Fibroblast of pulmonary artery (primary cell): ENCODE measurements around the gene SULF2.

Experiments used
- DNase-seq: peaks from one replicate; pipeline ENCODE4 v3.0.0-alpha.2; 2010; ENCODE audit warnings: low read depth
- H3K4me3 ChIP-seq: replicated peaks from 2 replicates; pipeline ENCODE4 v1.5.1; 2011; ENCODE audit warnings: low read depth, mild to moderate bottlenecking, control low read depth, low read length, moderate library complexity
- TF ChIP-seq, protein P1 (sequence below): IDR thresholded peaks from 2 replicates; pipeline ENCODE4 v1.5.1; 2011; ENCODE audit warnings: mild to moderate bottlenecking, control low read depth, low read length, inconsistent platforms; ENCODE audit errors: missing control alignments

Gene SULF2

DNA sequence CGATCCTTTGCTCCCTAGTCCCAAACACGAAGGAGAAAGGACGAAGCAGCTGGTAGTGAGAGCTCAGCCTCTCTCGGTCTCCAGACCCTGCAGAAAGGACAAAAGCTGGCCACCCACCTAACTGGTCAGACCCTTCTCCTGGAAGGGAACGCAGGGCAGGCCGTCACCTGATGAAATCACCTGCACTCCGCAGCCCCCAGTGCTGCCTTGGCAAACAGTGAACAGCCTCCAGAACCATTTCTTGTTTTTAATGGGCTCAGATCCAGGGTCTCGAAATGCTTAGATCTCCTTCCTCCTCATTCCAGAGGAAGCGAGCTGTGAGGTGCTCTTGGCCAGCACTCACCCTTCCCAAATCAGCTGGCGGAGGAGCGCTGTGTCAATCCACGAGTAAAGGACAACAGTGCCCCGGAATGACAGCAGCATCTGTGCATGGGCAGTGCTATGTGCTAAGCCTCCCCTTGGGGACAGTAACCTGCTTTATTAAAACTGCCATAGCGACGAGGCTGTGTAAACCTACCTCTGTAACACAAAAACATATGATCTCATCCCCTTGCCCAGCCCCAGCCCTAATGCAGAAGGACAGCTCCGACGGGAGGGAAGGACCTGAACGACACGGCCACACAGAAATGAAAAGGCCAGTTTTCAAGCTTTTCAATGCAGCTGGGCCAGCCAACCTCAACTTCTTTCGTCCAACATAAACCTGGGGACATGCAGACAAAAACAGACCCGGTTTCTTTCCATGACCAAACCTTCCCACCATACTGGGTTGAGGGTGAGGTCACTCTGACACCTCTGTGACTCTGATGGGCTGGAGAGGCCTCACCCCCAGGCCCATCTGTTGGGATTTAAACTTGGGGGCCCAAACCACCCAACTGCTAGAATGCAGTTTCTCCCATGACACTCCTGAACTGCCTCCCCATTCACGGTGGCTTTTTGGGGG is 43.3 kb downstream of the SULF2 start:
- DNase-seq = no peak
- no peak overlapping the region for H3K4me3 ChIP-seq
- TF ChIP-seq, protein P1, sequence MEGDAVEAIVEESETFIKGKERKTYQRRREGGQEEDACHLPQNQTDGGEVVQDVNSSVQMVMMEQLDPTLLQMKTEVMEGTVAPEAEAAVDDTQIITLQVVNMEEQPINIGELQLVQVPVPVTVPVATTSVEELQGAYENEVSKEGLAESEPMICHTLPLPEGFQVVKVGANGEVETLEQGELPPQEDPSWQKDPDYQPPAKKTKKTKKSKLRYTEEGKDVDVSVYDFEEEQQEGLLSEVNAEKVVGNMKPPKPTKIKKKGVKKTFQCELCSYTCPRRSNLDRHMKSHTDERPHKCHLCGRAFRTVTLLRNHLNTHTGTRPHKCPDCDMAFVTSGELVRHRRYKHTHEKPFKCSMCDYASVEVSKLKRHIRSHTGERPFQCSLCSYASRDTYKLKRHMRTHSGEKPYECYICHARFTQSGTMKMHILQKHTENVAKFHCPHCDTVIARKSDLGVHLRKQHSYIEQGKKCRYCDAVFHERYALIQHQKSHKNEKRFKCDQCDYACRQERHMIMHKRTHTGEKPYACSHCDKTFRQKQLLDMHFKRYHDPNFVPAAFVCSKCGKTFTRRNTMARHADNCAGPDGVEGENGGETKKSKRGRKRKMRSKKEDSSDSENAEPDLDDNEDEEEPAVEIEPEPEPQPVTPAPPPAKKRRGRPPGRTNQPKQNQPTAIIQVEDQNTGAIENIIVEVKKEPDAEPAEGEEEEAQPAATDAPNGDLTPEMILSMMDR = no peak

DNA sequence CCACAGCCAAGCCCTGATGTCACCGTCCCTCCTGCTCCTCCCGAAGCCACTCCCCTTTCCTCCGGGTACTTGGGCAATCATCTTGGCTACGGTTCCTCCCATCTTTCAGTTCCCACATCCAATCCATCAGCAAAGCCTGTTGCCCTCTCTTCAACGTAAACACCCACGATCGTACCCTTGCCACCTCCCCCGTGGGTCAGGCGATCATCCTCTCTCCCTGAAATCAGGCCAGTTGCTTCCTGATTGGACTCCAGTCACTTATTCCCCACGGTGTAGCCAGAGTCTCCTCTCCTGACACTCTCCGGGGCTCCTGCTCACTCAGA is 44.5 kb downstream of the SULF2 start:
- no peak overlapping the region for H3K4me3 ChIP-seq
- DNase-seq = peak; percentile 12
- TF ChIP-seq, protein P1 = no peak

GRCh38 chr20:47740121-47740861 is 45.0 kb downstream of the SULF2 start:
- no peak for DNase-seq
- TF ChIP-seq, protein P1 = no peak
- no peak overlapping the region for H3K4me3 ChIP-seq

DNA sequence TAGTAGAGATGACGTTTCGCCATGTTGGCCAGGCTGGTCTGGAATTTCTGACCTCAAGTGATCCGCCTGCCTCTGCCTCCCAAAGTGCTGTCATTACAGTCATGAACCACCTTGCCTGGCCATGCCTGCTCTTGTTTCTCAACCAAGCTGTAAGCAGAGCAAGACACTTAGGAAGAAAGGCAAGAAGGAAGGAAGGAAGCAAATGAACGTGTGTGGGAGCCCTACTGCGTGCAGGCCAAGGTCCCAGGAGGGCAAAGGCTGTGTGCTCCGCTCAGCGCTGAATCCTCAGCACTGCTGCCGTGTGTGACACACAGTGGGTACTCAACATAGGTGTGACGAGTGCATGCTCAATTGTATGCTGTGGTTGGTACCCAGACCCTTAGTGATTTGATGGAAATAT is 47.4 kb downstream of the SULF2 start:
- H3K4me3 ChIP-seq = no peak overlapping the region
- DNase-seq = no peak
- TF ChIP-seq, protein P1 = no peak

GRCh38 chr20:47736570-47737152 is 48.6 kb downstream of the SULF2 start:
- TF ChIP-seq, protein P1 = no peak
- no peak for DNase-seq
- no peak overlapping the region for H3K4me3 ChIP-seq

DNA sequence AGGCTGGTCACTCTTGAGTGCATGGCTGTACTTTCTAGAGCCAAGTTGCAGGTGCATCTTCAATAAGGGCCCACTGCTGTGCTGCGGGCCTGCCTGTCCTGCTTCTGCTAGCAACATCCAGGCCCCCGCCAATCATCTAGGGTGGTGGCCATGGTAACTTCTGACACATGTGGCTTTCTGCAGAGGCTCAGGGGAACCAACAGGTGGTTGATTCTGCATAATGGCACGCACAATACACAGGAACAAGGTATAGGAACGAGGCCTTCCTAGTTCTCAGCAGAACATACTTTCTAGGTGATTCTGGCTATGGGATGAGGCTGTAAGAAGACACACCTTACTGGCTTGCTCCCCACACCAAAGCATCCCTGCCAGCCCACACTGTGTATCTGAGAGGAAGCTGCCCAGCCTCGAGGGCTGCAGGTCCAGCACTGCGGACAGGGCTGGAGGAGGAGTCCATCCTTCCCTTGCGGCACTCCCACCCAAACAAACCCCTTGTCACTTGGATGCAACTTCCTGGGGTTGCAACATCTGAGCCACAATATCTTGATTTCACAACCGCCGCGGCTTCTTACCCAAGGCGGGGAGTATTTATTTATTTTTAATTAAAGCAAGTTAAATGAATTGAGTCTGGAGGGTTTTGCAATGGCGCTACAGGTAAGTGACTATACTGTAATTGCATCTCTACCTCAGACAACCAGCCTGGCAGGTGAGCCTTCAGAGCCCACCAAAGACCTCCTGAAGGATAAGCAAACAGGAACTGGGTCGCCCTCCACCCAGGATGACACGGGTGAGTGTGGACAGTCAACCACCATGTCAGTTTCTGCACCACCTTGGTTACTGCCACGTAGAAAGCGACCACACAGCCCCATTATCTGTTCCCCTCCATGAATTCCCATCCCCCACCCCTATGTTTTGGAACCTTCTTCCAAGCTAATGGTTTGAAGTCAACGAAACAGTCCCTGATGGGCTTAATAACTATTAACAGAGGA is 49.6 kb downstream of the SULF2 start:
- H3K4me3 ChIP-seq = no peak overlapping the region
- TF ChIP-seq, protein P1 = no peak
- peak; percentile 57 for DNase-seq
